GM18517 (cell line): ENCODE measurements around the gene DAGLA.
"Not testable (repeated sequence)": the region's sequence is repeated elsewhere in the genome, so short reads cannot be mapped to it uniquely, and the experiment has no call there.

Experiments
- ATAC-seq: cut with Tn5 transposase; IDR thresholded peaks from one replicate; pipeline ENCODE4 v1.9.1; 2021; ENCODE audit warnings: mild to moderate bottlenecking, moderate library complexity; ENCODE audit not compliant: unreplicated experiment

Gene DAGLA, protein sequence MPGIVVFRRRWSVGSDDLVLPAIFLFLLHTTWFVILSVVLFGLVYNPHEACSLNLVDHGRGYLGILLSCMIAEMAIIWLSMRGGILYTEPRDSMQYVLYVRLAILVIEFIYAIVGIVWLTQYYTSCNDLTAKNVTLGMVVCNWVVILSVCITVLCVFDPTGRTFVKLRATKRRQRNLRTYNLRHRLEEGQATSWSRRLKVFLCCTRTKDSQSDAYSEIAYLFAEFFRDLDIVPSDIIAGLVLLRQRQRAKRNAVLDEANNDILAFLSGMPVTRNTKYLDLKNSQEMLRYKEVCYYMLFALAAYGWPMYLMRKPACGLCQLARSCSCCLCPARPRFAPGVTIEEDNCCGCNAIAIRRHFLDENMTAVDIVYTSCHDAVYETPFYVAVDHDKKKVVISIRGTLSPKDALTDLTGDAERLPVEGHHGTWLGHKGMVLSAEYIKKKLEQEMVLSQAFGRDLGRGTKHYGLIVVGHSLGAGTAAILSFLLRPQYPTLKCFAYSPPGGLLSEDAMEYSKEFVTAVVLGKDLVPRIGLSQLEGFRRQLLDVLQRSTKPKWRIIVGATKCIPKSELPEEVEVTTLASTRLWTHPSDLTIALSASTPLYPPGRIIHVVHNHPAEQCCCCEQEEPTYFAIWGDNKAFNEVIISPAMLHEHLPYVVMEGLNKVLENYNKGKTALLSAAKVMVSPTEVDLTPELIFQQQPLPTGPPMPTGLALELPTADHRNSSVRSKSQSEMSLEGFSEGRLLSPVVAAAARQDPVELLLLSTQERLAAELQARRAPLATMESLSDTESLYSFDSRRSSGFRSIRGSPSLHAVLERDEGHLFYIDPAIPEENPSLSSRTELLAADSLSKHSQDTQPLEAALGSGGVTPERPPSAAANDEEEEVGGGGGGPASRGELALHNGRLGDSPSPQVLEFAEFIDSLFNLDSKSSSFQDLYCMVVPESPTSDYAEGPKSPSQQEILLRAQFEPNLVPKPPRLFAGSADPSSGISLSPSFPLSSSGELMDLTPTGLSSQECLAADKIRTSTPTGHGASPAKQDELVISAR

DNA sequence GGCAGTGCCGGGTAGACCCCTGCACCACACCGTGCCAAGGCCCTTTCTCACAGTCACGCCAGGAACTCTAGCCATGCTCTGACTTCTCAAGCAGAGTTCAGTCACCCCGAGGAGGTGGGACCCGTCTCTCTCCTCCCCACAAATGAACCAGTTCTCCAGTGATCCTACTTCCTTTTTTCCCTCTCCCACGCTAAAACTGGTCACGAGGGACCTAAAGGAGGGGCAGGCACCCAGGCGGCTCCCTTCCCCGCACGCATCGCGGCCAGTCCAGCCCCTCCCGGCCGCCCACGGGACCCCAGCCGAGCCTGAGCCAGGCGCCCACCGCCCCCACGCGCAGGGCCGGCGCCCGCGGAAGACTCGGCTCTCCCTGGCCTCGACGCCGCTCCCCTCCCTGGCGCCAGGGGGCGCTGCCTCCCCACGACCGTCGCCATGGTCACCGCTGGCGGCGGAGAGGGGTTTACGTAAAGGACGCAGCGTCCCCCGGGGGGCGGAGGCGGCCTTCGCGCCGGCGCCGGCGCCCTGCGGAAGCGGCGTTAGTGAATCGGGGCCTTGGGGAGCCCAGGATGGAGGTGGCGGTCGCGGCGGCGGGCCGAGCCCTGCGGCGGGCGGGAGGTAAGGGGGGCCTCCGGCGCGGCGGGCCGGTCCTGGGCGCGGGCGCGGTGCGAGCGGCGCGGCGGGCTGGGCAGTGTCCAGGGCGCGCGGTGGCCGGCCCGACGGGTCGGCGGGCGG is at the start of gene DAGLA:
Gene DAGLA (plus strand): TSS at position 499 of the 729 bp plus-strand sequence. CDS start 39,765 bp downstream, outside the sequence.
- no peak for ATAC-seq

DNA sequence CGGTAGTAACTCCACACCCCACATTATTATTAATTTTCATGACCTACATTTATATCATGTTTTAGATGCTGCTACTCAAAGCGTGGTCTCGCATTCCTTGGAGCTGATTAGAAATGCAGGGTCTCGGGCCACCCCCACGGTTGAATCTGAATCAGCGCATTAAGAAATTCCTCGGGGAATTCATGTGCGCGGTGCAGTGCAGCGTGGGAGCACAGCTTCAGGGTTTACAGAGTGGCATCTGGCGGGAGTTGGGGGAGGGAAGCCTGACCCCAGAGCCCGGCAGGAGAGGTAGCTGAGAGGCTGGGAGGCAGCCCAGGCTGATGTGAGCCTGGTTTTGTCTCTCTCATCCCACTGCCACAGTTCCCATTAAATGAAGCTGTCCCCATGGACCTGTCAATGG is 48.1 kb upstream of the DAGLA start:
- ATAC-seq: no peak

DNA sequence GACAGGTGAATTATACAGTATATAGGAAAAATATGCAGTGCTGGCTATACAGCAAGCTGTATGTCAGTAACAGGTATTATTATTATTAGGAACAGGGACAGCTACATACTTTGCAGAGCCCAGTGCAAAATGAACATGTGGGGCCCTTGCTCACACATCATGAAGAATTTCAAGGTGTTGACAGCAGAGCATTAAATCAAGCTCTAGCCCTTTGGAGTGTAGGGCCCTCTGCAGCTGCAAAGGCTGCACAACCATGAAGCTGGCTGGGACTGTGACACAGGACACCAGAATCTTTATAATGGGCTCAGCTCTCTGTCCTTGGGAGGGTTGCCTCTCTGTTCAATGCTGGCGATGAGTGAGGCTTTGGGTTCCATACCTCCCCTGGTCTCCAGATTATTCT is 44.9 kb upstream of the DAGLA start:
- no peak for ATAC-seq

DNA sequence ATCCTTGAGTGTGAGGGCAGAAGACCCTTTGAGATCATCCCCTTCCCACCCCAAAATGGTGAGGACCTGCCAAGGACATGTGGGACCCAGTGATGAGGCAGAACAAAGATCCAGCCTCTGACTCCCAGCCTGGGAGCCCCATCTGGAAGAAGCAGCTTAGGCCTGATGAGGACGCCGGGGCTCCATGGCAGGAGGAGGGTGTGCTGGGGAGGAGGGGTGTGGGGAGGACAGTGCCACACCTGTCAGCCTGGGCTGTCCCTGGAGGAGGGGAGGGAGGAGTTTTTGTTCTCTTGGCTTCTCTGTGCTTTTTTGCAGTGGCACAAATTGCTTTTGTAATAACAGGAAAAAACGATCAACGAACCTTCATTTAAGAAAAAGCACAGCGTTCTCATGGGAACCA is 44.4 kb upstream of the DAGLA start:
- ATAC-seq: no peak

DNA sequence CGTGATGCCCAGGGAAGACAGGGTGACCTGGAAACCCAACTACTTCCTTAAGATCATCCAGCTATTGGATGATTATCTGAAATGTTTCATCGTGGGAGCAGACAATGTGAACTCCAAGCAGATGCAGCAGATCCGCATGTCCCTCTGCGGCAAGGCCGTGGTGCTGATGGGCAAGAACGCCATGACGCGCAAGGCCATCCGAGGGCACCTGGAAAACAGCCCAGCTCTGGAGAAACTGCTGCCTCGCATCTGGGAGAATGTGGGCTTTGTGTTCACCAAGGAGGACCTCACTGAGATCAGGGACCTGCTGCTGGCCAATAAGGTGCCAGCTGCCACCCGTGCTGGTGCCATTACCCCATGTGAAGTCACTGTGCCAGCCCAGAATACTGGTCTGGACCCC is 43.5 kb upstream of the DAGLA start:
- no peak for ATAC-seq

DNA sequence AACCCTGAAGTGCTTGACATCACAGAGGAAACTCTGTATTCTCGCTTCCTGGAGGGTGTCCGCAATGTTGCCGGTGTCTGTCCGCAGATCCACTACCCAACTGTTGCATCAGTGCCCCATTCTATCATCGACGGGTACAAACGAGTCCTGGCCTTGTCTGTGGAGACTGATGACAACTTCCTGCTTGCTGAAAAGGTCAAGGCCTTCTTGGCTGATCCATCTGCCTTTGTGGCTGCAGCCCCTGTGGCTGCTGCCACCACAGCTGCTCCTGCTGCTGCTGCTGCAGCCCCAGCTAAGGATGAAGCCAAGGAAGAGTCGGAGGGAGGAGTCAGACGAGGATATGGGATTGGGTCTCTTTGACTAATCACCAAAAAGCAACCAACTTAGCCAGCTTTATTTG is 42.9 kb upstream of the DAGLA start:
- ATAC-seq: no peak

DNA sequence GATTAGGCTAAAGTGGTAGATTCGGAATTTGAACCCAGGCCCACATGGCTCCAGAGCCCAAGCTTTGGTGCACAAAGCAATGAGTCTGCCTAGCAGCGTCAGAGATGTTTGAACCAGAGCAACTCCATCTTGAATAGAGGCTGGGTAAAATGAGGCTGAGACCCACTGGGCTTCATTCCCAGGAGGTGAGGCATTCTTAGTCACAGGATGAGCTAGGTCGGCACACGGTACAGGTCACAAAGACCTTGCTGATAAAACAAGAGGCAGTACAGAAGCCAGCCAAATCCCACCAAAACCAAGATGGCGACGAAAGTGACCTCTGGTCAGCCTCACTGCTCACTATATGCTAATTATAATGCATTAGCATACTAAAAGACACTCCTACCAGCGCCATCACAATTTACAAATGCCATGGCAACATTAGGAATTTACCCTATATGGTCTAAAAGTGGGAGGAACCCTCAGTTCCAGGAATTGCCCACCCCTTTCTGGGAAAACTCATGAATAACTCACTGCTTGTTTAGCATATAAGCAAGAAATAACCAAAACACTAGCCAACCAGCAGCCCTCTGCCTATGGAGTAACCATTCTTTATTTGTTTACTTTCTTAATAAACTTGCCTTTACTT is 40.3 kb upstream of the DAGLA start:
- ATAC-seq: no peak

DNA sequence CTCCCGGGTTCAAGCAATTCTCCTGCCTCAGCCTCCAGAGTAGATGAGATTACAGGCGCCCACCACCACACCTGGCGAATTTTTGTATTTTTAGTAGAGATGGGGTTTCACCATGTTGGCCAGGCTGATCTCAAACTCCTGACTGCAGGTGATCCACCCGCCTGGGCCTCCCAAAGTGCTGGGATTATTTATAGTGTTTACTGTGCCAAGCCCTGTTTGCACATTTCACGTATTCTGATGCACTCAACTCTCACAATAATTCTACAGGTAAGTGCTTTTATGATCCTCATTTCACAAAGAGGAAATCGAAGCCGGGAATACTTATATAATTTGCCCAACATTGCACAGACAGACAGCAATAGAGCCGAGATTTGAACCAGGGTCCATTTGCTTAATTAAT is 38.0 kb upstream of the DAGLA start:
- no peak for ATAC-seq

DNA sequence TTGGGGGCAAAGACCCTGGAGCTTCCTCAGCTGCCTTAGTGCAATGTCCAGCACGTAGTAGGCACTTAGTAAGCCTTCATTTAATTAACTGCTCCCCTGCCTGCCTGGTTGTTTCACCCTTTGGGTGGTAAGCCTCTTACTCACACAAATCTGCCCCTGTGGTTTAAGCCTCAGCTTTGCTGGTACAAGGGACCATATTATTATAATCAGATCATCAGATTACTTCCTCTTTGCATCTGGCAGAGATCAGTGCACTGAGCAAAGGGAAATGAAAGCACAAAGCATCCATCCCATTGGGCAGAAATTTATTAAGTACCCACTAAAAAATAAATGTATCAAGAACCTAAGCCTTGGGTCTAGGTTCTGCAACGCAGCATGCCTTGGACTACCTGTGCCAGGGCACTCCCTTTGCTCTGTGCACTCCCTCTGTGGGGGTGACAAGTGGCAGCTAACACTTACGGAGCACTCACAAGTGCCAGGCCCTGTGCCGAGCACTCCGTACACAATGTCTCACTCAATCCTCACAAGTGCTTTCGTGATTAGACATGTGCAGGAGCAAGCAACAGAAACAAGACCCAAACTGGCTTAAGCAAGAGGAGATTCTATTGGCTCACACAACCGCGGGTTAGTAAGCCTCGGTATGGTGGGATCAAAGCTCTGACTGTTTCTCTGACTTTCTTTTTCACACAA is 34.9 kb upstream of the DAGLA start:
- ATAC-seq: no peak

DNA sequence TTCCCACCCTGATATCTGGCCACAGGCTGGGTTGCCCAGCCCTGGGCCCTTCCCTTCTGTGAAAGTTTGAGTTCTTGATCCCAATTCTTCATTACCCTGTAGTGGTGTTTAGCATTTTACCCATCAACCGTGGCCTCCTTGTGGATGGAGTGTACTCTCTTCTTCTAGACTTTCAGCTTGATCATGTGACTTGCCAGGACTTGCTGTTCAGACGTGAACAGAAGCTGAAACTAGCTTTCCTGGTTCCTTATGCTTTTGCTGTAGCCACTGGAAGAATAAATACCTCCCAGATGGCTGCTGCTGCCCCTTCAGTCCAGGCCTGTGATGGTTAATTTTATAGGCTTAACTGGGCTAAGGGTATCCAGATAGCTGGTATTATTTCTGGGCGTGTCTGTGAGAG is 32.7 kb upstream of the DAGLA start:
- no peak for ATAC-seq

DNA sequence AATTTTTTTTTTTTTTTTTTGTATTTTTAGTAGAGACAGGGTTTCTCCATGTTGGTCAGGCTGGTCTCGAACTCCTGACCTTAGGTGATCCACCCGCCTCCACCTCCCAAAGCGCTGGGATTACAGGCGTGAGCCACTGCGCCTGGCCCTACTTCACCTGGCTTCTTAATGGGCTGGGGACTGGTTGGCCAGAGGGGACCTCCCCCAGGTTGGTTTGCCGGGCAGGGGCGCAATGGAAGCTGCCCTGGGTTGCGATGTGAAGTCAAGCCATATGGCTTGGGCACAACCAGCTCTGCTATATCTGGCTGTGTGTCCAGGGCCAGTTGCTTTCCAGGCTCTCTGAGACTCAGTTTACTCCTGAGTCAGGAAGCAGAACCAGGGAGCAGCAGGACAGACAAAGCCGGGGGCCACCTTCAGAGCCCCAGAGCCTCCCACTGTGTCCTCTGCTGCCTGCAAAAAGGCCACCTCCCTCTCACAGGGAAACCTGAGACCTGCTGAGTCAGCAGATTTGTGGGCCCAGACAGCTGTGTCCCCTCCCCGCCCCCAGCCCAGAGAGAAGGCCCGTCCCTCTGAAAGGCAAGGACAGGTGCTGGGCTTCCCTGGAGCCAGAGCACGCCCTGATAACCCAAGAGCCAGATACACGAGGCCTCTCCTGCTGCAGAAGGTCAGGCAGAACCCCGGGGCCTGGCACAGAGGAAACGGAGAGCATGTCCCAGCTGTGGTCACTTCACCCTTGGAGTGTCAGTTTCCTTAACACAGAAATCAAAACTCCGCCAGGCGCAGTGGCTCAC is 29.2 kb upstream of the DAGLA start:
- ATAC-seq: no peak

DNA sequence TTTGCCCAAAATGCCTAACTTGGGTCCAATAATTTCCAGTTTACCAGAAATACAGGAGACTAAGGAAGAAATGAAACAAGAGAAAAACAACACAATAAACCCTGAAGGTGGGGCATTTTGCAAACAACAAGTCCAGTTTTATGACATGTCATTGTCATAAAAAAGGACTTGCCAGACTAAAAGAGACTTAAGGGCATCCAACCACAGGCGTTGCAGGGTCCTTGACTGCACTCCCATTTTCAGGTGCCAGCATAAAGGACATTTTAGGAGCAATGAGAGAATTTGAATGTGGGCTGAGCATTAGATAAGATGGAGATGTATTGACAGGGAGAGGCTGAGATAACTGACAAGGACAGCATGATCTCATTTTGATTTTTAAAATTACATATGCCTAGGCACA is 28.1 kb upstream of the DAGLA start:
- ATAC-seq: no peak

DNA sequence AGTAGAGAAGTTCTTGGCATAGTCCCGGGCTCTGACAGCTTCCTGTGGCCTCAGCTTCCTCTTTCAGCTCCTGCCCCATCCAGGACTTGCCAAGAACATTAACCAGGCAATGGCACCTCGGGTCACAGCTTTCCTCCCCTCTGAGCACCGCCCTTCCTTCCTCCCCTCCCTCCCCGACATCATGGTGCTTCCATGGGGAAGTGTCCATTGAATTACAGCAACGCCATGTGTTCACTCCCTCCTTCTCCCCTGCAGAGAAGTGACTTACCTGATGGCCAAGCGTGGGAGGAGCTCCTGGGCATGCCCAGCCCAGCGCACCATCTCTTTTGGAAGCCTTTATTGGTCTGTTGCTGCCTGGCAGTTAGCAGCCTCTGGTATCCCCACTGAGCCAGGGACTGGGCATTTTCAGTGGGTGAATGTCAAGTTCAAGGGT is 25.8 kb upstream of the DAGLA start:
- ATAC-seq: no peak

DNA sequence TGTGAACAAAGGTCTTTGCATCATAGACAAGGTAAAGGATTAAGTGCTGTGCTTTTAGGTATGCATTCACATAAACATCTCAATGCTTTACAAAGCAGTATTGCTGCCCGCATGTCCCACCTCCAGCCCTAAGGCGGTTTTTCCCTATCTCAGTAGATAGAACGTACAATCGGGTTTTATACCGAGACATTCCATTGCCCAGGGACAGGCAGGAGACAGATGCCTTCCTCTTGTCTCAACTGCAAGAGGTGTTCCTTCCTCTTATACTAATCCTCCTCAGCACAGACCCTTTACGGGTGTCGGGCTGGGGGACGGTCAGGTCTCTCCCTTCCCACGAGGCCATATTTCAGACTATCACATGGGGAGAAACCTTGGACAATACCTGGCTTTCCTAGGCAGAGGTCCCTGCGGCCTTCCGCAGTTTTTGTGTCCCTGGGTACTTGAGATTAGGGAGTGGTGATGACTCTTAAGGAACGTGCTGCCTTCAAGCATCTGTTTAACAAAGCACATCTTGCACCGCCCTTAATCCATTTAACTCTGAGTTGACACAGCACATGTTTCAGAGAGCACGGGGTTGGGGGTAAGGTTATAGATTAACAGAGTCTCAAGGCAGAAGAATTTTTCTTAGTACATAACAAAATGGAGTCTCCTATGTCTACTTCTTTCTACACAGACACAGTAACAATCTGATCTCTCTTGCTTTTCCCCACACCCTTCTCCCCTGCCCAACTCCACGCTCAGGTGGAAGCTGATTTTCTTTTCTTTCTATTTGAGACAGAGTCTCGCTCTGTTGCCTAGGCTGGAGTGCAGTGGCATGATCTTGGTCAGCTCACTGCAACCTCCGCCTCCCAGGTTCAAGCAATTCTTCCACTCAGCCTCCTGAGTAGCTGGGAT is 24.7 kb upstream of the DAGLA start:
- ATAC-seq: not testable (repeated sequence)

DNA sequence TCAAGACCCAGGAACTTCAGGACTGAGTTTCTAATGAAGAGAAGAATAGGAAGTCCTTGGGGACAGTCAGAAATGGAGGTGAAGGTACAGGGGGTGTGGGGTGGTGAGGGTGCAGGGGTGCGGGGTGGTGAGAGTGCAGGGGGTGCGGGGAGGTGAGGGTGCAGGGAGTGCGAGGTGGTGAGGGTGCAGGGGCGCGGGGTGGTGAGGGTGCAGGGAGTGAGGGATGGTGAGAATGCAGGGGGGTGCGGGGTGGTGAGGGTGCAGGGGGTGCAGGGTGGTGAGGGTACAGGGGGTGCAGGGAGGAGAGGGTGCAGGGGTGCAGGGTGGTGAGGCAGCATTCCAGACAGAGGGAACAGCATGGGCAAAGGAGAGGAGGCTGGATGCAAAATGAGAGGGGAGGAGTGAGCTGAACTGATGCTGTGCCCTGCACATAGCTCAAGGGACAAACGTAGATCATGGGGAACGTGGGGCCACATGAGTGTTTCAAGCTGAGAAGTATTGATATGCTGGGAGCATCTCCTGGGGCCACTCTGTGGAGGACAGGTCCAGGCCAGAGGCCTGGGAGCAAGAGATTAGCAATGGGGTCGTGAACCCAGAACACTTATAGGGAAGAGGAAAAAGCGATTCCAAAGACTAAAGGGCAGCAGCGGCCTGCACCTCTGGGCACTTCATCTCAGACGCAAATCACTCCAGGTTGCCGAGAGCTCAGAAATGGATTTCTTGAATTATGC is 23.7 kb upstream of the DAGLA start:
- ATAC-seq: no peak

DNA sequence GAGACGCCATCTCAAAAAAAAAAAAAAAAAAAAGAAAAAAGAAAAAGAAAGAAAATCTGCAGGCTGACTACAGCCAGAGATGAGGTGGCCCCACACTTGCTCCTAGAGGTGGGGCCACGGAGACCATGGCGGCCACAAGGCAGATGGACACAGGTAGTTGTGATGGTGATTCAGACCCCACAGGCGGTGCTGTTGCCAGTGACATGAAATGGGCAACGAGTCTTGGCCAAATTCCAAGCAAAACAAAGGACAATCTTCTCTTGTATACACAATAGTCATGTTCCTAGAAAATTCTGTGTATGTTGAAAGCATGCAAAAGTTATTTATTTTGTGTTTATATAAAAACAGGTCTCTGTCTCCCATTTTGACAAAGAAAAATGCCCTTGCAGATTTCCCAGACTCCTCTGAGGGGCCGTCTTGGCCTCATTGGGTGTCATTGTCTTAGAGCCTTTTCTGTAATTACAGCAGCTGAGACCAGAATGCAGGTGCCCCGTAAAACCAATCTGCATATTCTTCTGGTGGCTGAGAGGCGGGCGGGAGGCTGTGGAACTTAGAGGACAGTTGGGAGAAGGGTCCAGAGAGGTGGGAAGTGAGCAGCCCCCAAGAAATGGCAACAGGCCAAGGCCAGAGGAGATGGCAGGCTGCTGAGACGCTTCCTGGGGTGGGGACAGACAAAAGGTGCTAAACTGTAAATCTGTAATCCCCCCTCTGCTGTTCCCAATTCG is 22.5 kb upstream of the DAGLA start:
- ATAC-seq: no peak
